Activated CD8-positive, alpha-beta T cell treated with anti-CD3 and anti-CD28 coated beads, Interleukin-2, amount 10 ng/mL, durations not matched to agents 7 days and 5 days (primary cell): ENCODE results near the gene VSIG8. TPM values are rescaled to one million over a fixed set of nuclear protein-coding genes. Genes with fewer than 3 reads are reported as not detected.

Experiments
- ATAC-seq: fragments of 150-1000 bp; cut with Tn5 transposase; one replicate; pipeline ENCODE4 v1.10.0; 2021; ENCODE audit warnings: moderate library complexity
- CTCF ChIA-PET: fragments of 350-600 bp; sonication (Branson Sonifier 250); formaldehyde crosslinking; loops from one replicate; lab custom pipeline; 2021; ENCODE audit warnings: antibody characterized with exemption; lab: Charles Lee
- POLR2A ChIA-PET: fragments of 350-600 bp; sonication (Branson Sonifier 250); formaldehyde crosslinking; loops from one replicate; lab custom pipeline; 2021; ENCODE audit warnings: antibody characterized with exemption; lab: Charles Lee
- DNase-seq: peaks from one replicate; pipeline ENCODE4 v3.0.0-alpha.2; 2020
- H3K27ac Mint-ChIP-seq: one replicate; pipeline ENCODE4 v1.8.0; 2021; ENCODE audit warnings: mild to moderate bottlenecking, mixed read lengths
- H3K27me3 Mint-ChIP-seq: one replicate; pipeline ENCODE4 v1.8.0; 2021; ENCODE audit warnings: low read depth, mixed read lengths
- H3K36me3 Mint-ChIP-seq: one replicate; pipeline ENCODE4 v1.8.0; 2021; ENCODE audit warnings: low read depth, mixed read lengths
- H3K4me1 Mint-ChIP-seq: one replicate; pipeline ENCODE4 v1.8.0; 2021; ENCODE audit warnings: low read depth, mixed read lengths
- H3K4me3 Mint-ChIP-seq: one replicate; pipeline ENCODE4 v1.8.0; 2021; ENCODE audit warnings: mild to moderate bottlenecking, mixed read lengths
- H3K9me3 Mint-ChIP-seq: one replicate; pipeline ENCODE4 v1.8.0; 2022; ENCODE audit warnings: mixed read lengths; ENCODE audit not compliant: insufficient read depth
- total RNA-seq, 2 experiments: library from RNA; stranded (reverse); gene quantifications; one replicate each; pipeline ENCODE4 v1.2.3, GENCODE V29; 2021

VSIG8 gene
- total RNA-seq, 2 experiments from 2014 or later = not detected

GRCh38 chr1:159828581-159829272 lies 33.7 kb downstream of the VSIG8 start:
- POLR2A ChIA-PET = no interaction called here
- Mint-ChIP-seq H3K9me3 (no peaks in the 10 kb centered on the region), H3K4me3 (no peak overlapping the region), H3K36me3 (peaks cover 12% of the 10 kb centered on the region), H3K27ac (no peak overlapping the region), H3K27me3 (peaks cover 43% of the 10 kb centered on the region), H3K4me1 (peaks cover 53% of the 10 kb centered on the region)
- DNase-seq = no peak
- CTCF ChIA-PET = interaction anchor here (1.6 to 7.3 kb wide), 4 partner anchors 13 to 63 kb away, joined by 3 to 64 read pairs (median 4); partner anchors contain the start of gene FCRL6
- ATAC-seq = no peak

- H3K27me3 Mint-ChIP-seq = peaks cover 43% of the 10 kb centered on the region
- H3K4me1 Mint-ChIP-seq = peaks cover 53% of the 10 kb centered on the region
- peaks cover 12% of the 10 kb centered on the region for H3K36me3 Mint-ChIP-seq
- ChIA-PET POLR2A (interaction anchor here (0.6 kb wide), 1 partner anchor 25 kb away, joined by 3 read pairs; no protein-coding TSS in a partner anchor), CTCF (interaction anchor here (0.9 to 7.3 kb wide), 6 partner anchors 15 to 64 kb away, joined by 3 to 64 read pairs (median 4); partner anchors contain the start of genes DUSP23 and FCRL6)
- DNase-seq (no peak), ATAC-seq (no peak)
- no peak overlapping the region for H3K4me3 Mint-ChIP-seq
- H3K27ac Mint-ChIP-seq = no peak overlapping the region
- H3K9me3 Mint-ChIP-seq = no peaks in the 10 kb centered on the region
Observed at GRCh38 chr1:159828176-159828575, 34.3 kb downstream of the VSIG8 start.

- peaks cover 12% of the 10 kb centered on the region for H3K36me3 Mint-ChIP-seq
- peaks cover 49% of the 10 kb centered on the region for H3K27me3 Mint-ChIP-seq
- peaks cover 53% of the 10 kb centered on the region for H3K4me1 Mint-ChIP-seq
- peak overlapping the region; percentile 44 for H3K4me3 Mint-ChIP-seq
- ATAC-seq (peak; percentile 16), DNase-seq (peak; percentile 33)
- CTCF ChIA-PET = interaction anchor here (0.9 to 7.3 kb wide), 7 partner anchors 13 to 63 kb away, joined by 3 to 64 read pairs (median 5); partner anchors contain the start of genes DUSP23 and FCRL6
- peak overlapping the region; percentile 79 for H3K27ac Mint-ChIP-seq
- no peaks in the 10 kb centered on the region for H3K9me3 Mint-ChIP-seq
- POLR2A ChIA-PET = interaction anchor here (0.6 to 1.9 kb wide), 3 partner anchors 15 to 95 kb away, joined by 3 to 5 read pairs (median 4); no protein-coding TSS in a partner anchor
Observed at GRCh38 chr1:159827549-159827948, 34.9 kb downstream of the VSIG8 start.

GRCh38 chr1:159827102-159827490 lies 35.4 kb downstream of the VSIG8 start:
- peaks cover 50% of the 10 kb centered on the region for H3K27me3 Mint-ChIP-seq
- H3K27ac Mint-ChIP-seq = peak overlapping the region; percentile 79
- peaks cover 53% of the 10 kb centered on the region for H3K4me1 Mint-ChIP-seq
- DNase-seq = peak; percentile 30
- POLR2A ChIA-PET = interaction anchor here (1.1 to 1.9 kb wide), 3 partner anchors 11 to 96 kb away, joined by 3 to 5 read pairs (median 4); no protein-coding TSS in a partner anchor
- H3K9me3 Mint-ChIP-seq = no peaks in the 10 kb centered on the region
- H3K4me3 Mint-ChIP-seq = peak overlapping the region; percentile 54
- peaks cover 12% of the 10 kb centered on the region for H3K36me3 Mint-ChIP-seq
- ATAC-seq = peak; percentile 12
- CTCF ChIA-PET = interaction anchor here (0.9 to 7.3 kb wide), 7 partner anchors 13 to 64 kb away, joined by 3 to 64 read pairs (median 5); partner anchors contain the start of genes DUSP23 and FCRL6

GRCh38 chr1:159826441-159827101 lies 35.9 kb downstream of the VSIG8 start, which contains the start of gene SLAMF8:
Gene SLAMF8 (plus strand): TSS chr1:159826873. CDS start chr1:159826899, 26 bp downstream.
- Mint-ChIP-seq H3K27me3 (peaks cover 52% of the 10 kb centered on the region), H3K4me3 (peak within 1 kb of the TSS; percentile 54), H3K4me1 (peaks cover 53% of the 10 kb centered on the region), H3K36me3 (peaks cover 12% of the 10 kb centered on the region), H3K27ac (peak within 1 kb of the TSS; percentile 79), H3K9me3 (no peaks in the 10 kb centered on the region)
- ChIA-PET POLR2A (interaction anchor here (0.6 to 1.9 kb wide), 4 partner anchors 10 to 96 kb away, joined by 3 to 5 read pairs (median 4); no protein-coding TSS in a partner anchor), CTCF (interaction anchor here (1.2 to 7.3 kb wide), 6 partner anchors 14 to 64 kb away, joined by 4 to 64 read pairs (median 8); partner anchors contain the start of genes DUSP23 and FCRL6)
- peak; percentile 89 for DNase-seq
- peak; percentile 84 for ATAC-seq

GRCh38 chr1:159825564-159825963 lies 36.9 kb downstream of the VSIG8 start:
- ATAC-seq (peak; percentile 14), DNase-seq (peak; percentile 26)
- Mint-ChIP-seq H3K9me3 (no peaks in the 10 kb centered on the region), H3K4me3 (peak overlapping the region; percentile 36), H3K27ac (peak overlapping the region; percentile 79), H3K4me1 (peaks cover 53% of the 10 kb centered on the region), H3K36me3 (peaks cover 12% of the 10 kb centered on the region), H3K27me3 (peaks cover 50% of the 10 kb centered on the region)
- ChIA-PET POLR2A (no interaction called here), CTCF (interaction anchor here (2.9 to 7.3 kb wide), 3 partner anchors 15 to 65 kb away, joined by 10 to 64 read pairs (median 39); partner anchors contain the start of gene FCRL6)

- POLR2A ChIA-PET = no interaction called here
- DNase-seq (no peak), ATAC-seq (no peak)
- Mint-ChIP-seq H3K9me3 (no peaks in the 10 kb centered on the region), H3K27ac (no peak overlapping the region), H3K4me1 (peaks cover 44% of the 10 kb centered on the region), H3K4me3 (no peak overlapping the region), H3K27me3 (peaks cover 52% of the 10 kb centered on the region), H3K36me3 (peaks cover 7% of the 10 kb centered on the region)
- CTCF ChIA-PET = interaction anchor here (7.3 kb wide), 1 partner anchor 23 kb away, joined by 64 read pairs; the partner anchor contains the start of gene FCRL6
Observed at GRCh38 chr1:159823406-159823805, 39.1 kb downstream of the VSIG8 start.

- DNase-seq (no peak), ATAC-seq (no peak)
- Mint-ChIP-seq H3K27me3 (peaks cover 56% of the 10 kb centered on the region), H3K36me3 (no peaks in the 10 kb centered on the region), H3K9me3 (no peaks in the 10 kb centered on the region), H3K27ac (no peak overlapping the region), H3K4me1 (peaks cover 23% of the 10 kb centered on the region), H3K4me3 (no peak overlapping the region)
- CTCF ChIA-PET = interaction anchor here (0.9 to 1.9 kb wide), 2 partner anchors 31 to 71 kb away, joined by 4 to 6 read pairs; no protein-coding TSS in a partner anchor
- POLR2A ChIA-PET = no interaction called here
Observed at GRCh38 chr1:159821171-159821867, 41.1 kb downstream of the VSIG8 start.

- ATAC-seq = no peak
- Mint-ChIP-seq H3K4me3 (no peak overlapping the region), H3K36me3 (no peaks in the 10 kb centered on the region), H3K27me3 (peaks cover 48% of the 10 kb centered on the region), H3K9me3 (no peaks in the 10 kb centered on the region), H3K4me1 (peaks cover 5% of the 10 kb centered on the region), H3K27ac (no peak overlapping the region)
- DNase-seq = no peak
- POLR2A ChIA-PET = interaction anchor here (0.6 to 1.0 kb wide), 2 partner anchors 9 to 13 kb away, joined by 3 to 4 read pairs; partner anchors contain the start of gene SLAMF8
- CTCF ChIA-PET = interaction anchor here (0.8 to 1.4 kb wide), 3 partner anchors 14 to 190 kb away, joined by 3 to 4 read pairs (median 4); no protein-coding TSS in a partner anchor
Observed at GRCh38 chr1:159817276-159818041, 45.0 kb downstream of the VSIG8 start.

GRCh38 chr1:159815926-159816325 lies 46.5 kb downstream of the VSIG8 start:
- H3K4me1 Mint-ChIP-seq = peaks cover 5% of the 10 kb centered on the region
- H3K27me3 Mint-ChIP-seq = peaks cover 43% of the 10 kb centered on the region
- no peaks in the 10 kb centered on the region for H3K36me3 Mint-ChIP-seq
- ATAC-seq (no peak), DNase-seq (no peak)
- ChIA-PET POLR2A (interaction anchor here (1.0 kb wide), 1 partner anchor 11 kb away, joined by 3 read pairs; the partner anchor contains the start of gene SLAMF8), CTCF (interaction anchor here (1.3 to 1.4 kb wide), 3 partner anchors 15 to 75 kb away, joined by 3 to 4 read pairs (median 4); no protein-coding TSS in a partner anchor)
- no peaks in the 10 kb centered on the region for H3K9me3 Mint-ChIP-seq
- H3K4me3 Mint-ChIP-seq = no peak overlapping the region
- no peak overlapping the region for H3K27ac Mint-ChIP-seq
